KMS-11 (cell line): ENCODE measurements around the gene KAZN.

Experiments
- H2AFZ ChIP-seq: fragments of 200-600 bp; sonication (generic); 2 replicates; pipeline ENCODE4 v1.6.1; 2016; ENCODE audit warnings: antibody characterized with exemption, mixed run types, low read depth
- H3K27ac ChIP-seq: fragments of 200-600 bp; sonication (generic); 2 replicates; pipeline ENCODE4 v1.6.1; 2016; ENCODE audit warnings: mild to moderate bottlenecking, mixed run types
- H3K27me3 ChIP-seq: fragments of 200-600 bp; sonication (generic); 2 replicates; pipeline ENCODE4 v1.6.1; 2017; ENCODE audit warnings: mild to moderate bottlenecking, low read depth, mixed run types, moderate library complexity; ENCODE audit not compliant: insufficient read depth
- H3K36me3 ChIP-seq: fragments of 200-600 bp; sonication (generic); 2 replicates; pipeline ENCODE4 v1.6.1; 2017; ENCODE audit warnings: mild to moderate bottlenecking, mixed run types; ENCODE audit not compliant: insufficient read depth
- H3K4me1 ChIP-seq: fragments of 200-600 bp; sonication (generic); 2 replicates; pipeline ENCODE4 v1.6.1; 2016; ENCODE audit warnings: mild to moderate bottlenecking, low read depth, mixed run types; ENCODE audit not compliant: poor library complexity, severe bottlenecking
- H3K4me2 ChIP-seq: fragments of 200-600 bp; sonication (generic); 2 replicates; pipeline ENCODE4 v1.7.0; 2016; ENCODE audit warnings: mild to moderate bottlenecking, mixed run types
- H3K4me3 ChIP-seq: fragments of 200-600 bp; sonication (generic); IDR thresholded peaks from 2 replicates; pipeline ENCODE4 v1.6.1; 2017; ENCODE audit warnings: low read depth, low read length, mixed read lengths; ENCODE audit not compliant: insufficient read depth
- H3K79me2 ChIP-seq: fragments of 200-600 bp; sonication (generic); 2 replicates; pipeline ENCODE4 v1.6.1; 2016; ENCODE audit warnings: low read depth, mixed run types; ENCODE audit not compliant: insufficient read depth
- H3K9ac ChIP-seq: fragments of 200-600 bp; sonication (generic); 2 replicates; pipeline ENCODE4 v1.6.1; 2016; ENCODE audit warnings: mild to moderate bottlenecking, mixed run types
- H4K20me1 ChIP-seq: fragments of 200-600 bp; sonication (generic); 2 replicates; pipeline ENCODE4 v1.6.1; 2016; ENCODE audit warnings: mild to moderate bottlenecking, mixed run types; ENCODE audit not compliant: insufficient read depth
- TF ChIP-seq, protein P1 (sequence below): fragments of 200-600 bp; sonication (generic); conservative IDR thresholded peaks from 2 replicates; pipeline ENCODE4 v1.6.1; 2017; ENCODE audit warnings: low read depth, mild to moderate bottlenecking, antibody characterized with exemption, low read length, moderate library complexity, mixed read lengths

KAZN gene

GRCh38 chr1:14873677-14874076 lies 275.2 kb downstream of the KAZN start:
- TF ChIP-seq, protein P1, sequence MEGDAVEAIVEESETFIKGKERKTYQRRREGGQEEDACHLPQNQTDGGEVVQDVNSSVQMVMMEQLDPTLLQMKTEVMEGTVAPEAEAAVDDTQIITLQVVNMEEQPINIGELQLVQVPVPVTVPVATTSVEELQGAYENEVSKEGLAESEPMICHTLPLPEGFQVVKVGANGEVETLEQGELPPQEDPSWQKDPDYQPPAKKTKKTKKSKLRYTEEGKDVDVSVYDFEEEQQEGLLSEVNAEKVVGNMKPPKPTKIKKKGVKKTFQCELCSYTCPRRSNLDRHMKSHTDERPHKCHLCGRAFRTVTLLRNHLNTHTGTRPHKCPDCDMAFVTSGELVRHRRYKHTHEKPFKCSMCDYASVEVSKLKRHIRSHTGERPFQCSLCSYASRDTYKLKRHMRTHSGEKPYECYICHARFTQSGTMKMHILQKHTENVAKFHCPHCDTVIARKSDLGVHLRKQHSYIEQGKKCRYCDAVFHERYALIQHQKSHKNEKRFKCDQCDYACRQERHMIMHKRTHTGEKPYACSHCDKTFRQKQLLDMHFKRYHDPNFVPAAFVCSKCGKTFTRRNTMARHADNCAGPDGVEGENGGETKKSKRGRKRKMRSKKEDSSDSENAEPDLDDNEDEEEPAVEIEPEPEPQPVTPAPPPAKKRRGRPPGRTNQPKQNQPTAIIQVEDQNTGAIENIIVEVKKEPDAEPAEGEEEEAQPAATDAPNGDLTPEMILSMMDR: no peak
- H3K27me3 ChIP-seq: 0 out of 2 replicates have a peak, but pooled peaks cover 2% of the 10 kb centered on the region

GRCh38 chr1:14875524-14876509 lies 277.3 kb downstream of the KAZN start:
- Histone ChIP-seq H3K4me2 (no peak overlapping the region), H2AFZ (no peak overlapping the region), H3K4me1 (no peaks in the 10 kb centered on the region), H3K27me3 (peaks cover 2% of the 10 kb centered on the region; the same call in 1 of the 2 replicates), H3K9ac (no peak overlapping the region), H3K36me3 (no peaks in the 10 kb centered on the region), H3K79me2 (no peaks in the 10 kb centered on the region), H3K4me3 (no peak overlapping the region), H3K27ac (no peak overlapping the region), H4K20me1 (no peaks in the 10 kb centered on the region)
- TF ChIP-seq, protein P1: no peak

More at GRCh38 chr1:14873677-14874076, 275.2 kb downstream of the KAZN start:
- Histone ChIP-seq H3K36me3 (no peaks in the 10 kb centered on the region), H3K9ac (no peak overlapping the region), H3K4me1 (no peaks in the 10 kb centered on the region), H4K20me1 (no peaks in the 10 kb centered on the region), H3K4me3 (no peak overlapping the region), H2AFZ (no peak overlapping the region), H3K4me2 (no peak overlapping the region), H3K27ac (no peak overlapping the region), H3K79me2 (no peaks in the 10 kb centered on the region)

GRCh38 chr1:14876747-14877146 lies 278.3 kb downstream of the KAZN start:
- Histone ChIP-seq H3K27me3 (peaks cover 2% of the 10 kb centered on the region; the same call in 1 of the 2 replicates), H3K4me3 (no peak overlapping the region), H3K27ac (no peak overlapping the region), H4K20me1 (no peaks in the 10 kb centered on the region), H2AFZ (no peak overlapping the region), H3K36me3 (no peaks in the 10 kb centered on the region), H3K4me2 (no peak overlapping the region), H3K79me2 (no peaks in the 10 kb centered on the region), H3K4me1 (no peaks in the 10 kb centered on the region), H3K9ac (no peak overlapping the region)
- TF ChIP-seq, protein P1: no peak

DNA sequence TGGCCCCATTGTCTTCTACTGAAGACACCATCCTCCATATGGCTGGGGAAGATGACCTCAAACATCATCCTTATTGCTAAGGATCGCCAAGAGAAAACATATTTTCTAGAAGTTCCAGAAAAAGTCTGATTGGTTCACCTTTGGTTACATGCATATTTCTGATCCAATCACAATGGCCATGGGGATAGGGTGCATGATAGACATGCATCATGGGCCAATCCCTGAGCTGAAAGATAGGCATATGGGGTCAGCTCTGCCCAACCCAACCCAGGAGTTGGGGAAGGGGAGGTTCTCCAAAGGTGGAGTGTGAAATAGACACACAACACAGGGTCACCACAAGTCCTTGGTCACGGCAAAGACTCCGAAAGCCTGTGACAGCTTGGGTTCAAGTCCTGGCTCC lies 278.7 kb downstream of the KAZN start:
- no peak overlapping the region for H3K27ac ChIP-seq
- TF ChIP-seq, protein P1: no peak
- H3K36me3 ChIP-seq: no peaks in the 10 kb centered on the region
- no peak overlapping the region for H3K4me2 ChIP-seq
- H3K27me3 ChIP-seq: peaks cover 2% of the 10 kb centered on the region; the same call in 1 of the 2 replicates
- no peaks in the 10 kb centered on the region for H4K20me1 ChIP-seq
- no peak overlapping the region for H2AFZ ChIP-seq
- no peak overlapping the region for H3K9ac ChIP-seq
- H3K4me3 ChIP-seq: no peak overlapping the region
- H3K4me1 ChIP-seq: no peaks in the 10 kb centered on the region
- no peaks in the 10 kb centered on the region for H3K79me2 ChIP-seq
